Stomach smooth muscle (tissue), 2 donors: Measurements from ENCODE around the gene PIGM.

ENCODE experiments used
- H3K27ac ChIP-seq: one replicate; pipeline ENCODE4 v1.7.0; 2013; ENCODE audit warnings: mild to moderate bottlenecking, low read length, inconsistent platforms
- H3K27me3 ChIP-seq, 2 donors: one replicate each; pipeline ENCODE4 v1.7.0; 2013; ENCODE audit warnings: low read length in 2 of 2; ENCODE audit not compliant: insufficient read depth in 2 of 2, control insufficient read depth in 1 of 2
- H3K36me3 ChIP-seq, 2 donors: one replicate each; pipeline ENCODE4 v1.7.0; 2013; ENCODE audit warnings: low read length in 2 of 2; ENCODE audit not compliant: control insufficient read depth in 2 of 2, insufficient read depth in 2 of 2
- H3K4me1 ChIP-seq: one replicate; pipeline ENCODE4 v1.7.0; 2013; ENCODE audit warnings: low read length; ENCODE audit not compliant: control insufficient read depth, insufficient read depth
- H3K4me3 ChIP-seq, 2 donors: one replicate each; pipeline ENCODE4 v1.7.0; 2013; ENCODE audit warnings: low read length in 2 of 2
- H3K9ac ChIP-seq, 2 donors: one replicate each; pipeline ENCODE4 v1.7.0; 2013; ENCODE audit warnings: low read length in 2 of 2, mild to moderate bottlenecking in 1 of 2
- H3K9me3 ChIP-seq, 2 donors: one replicate each; pipeline ENCODE4 v1.7.0; 2013; ENCODE audit warnings: low read length in 2 of 2; ENCODE audit not compliant: control insufficient read depth in 2 of 2
- donor health status: healthy.
- donor health status: Pancreatic carcinoma.

PIGM gene

DNA sequence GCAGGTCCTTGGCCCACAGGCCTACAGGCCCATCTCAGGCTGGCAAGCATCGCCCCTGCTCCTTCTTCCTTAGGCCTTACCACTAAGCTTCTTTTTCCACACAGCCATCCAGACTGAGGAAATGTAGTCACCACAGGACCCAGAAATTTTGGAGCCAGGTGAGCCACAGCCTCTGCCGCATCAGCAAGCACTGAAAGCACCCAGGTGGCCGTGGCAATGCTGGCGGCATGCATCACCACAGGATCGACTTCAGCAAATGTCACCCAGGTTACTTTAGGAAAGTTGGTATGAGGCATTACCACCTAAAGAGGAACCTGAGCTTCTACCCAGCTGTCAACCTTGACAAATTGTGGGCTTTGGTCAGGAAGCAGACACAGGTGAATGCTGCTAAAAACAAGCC is 11.6 kb downstream of the PIGM start:
- Histone ChIP-seq H3K36me3 (no peaks in the 10 kb centered on the region), H3K4me3 (no peak overlapping the region), H3K9ac (no peak overlapping the region), H3K27ac (no peak overlapping the region), H3K4me1 (no peaks in the 10 kb centered on the region), H3K9me3 (no peaks in the 10 kb centered on the region), H3K27me3 (no peaks in the 10 kb centered on the region)

DNA sequence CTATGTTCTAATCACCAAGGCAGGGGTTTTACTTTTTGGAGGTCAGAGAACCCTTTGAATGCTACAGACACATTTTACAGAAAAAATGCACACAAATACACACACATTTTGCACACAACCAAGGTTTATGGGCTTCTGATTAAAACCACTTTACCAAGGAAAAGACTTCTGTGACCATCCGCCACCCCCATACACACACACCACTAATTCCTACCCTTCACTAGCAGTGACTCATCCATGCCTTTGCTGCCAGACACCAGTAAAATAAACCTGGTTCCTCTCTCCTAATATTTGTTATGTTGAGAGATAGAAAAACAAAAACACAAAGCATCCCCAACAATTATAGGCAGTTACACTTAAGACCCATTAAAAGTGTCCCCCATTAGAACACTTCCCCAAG is 12.9 kb downstream of the PIGM start:
- H3K9me3 ChIP-seq = no peaks in the 10 kb centered on the region
- H3K4me3 ChIP-seq = no peak overlapping the region
- no peak overlapping the region for H3K27ac ChIP-seq
- H3K27me3 ChIP-seq = no peaks in the 10 kb centered on the region
- no peaks in the 10 kb centered on the region for H3K36me3 ChIP-seq
- no peaks in the 10 kb centered on the region for H3K4me1 ChIP-seq
- H3K9ac ChIP-seq = no peak overlapping the region

DNA sequence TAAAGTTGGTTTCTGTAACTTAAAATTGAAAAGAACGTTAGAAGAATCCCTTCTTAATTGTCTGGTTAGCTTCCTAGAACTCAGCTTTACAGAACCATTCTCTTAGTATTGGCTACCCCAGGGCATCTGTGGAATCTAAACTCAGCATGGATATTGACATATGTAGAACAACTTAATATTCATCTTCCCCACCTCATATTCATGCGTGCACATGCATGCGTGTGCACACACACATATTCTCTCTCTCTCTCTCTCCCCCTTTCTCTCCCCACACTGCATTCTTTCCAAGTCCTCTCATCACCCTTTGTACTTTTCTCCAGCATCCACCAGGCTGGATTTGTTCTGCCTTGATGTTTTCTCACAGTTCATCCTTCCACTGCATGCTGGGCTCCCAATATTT is 13.4 kb downstream of the PIGM start:
- Histone ChIP-seq H3K9ac (no peak overlapping the region), H3K27ac (no peak overlapping the region), H3K4me1 (no peaks in the 10 kb centered on the region), H3K27me3 (no peaks in the 10 kb centered on the region), H3K36me3 (no peaks in the 10 kb centered on the region), H3K9me3 (no peaks in the 10 kb centered on the region), H3K4me3 (no peak overlapping the region)

DNA sequence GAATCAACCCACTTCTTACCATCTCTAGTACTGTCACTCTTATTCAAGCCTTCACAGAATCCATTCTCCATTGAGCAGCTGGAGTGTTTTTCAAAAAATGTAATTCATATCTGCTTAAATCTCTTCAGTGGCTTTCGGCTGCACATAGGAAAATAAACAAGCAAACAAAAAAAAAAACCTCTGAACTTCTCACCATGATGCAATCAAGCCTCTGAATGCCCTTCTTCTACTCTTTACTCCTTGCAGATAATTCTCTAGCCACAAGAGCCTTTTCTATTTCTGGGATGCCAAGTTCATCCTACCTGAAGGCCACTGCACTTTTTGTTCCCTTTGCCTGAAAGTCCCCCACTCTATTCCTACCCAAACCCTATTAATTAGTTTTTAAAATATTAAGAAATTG is 14.2 kb downstream of the PIGM start:
- no peaks in the 10 kb centered on the region for H3K4me1 ChIP-seq
- no peak overlapping the region for H3K27ac ChIP-seq
- H3K9ac ChIP-seq = no peak overlapping the region
- no peaks in the 10 kb centered on the region for H3K9me3 ChIP-seq
- no peaks in the 10 kb centered on the region for H3K27me3 ChIP-seq
- H3K4me3 ChIP-seq = no peak overlapping the region
- no peaks in the 10 kb centered on the region for H3K36me3 ChIP-seq

GRCh38 chr1:160011781-160012180 is 20.0 kb downstream of the PIGM start:
- Histone ChIP-seq H3K27me3 (no peaks in the 10 kb centered on the region), H3K36me3 (no peaks in the 10 kb centered on the region), H3K4me1 (no peaks in the 10 kb centered on the region), H3K27ac (no peak overlapping the region), H3K4me3 (no peak overlapping the region), H3K9ac (no peak overlapping the region), H3K9me3 (no peaks in the 10 kb centered on the region)

DNA sequence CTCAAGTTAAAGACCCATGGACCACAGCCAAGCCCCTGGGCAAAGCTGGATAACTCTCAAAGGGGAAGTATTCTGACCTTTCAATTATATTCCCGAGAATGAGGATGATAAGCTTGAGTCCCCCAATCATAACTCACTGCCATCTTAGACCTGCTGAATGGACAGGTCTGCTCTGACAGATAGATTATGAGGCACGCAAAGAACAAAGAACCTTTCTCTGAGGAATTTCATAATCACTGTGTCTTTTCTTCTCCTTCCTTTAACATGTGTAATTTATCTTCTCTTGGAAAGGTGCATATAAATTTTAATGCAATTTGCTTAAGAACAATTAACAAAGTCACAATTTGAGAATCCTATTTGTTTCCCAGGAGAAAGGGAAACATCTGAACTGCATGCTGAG is 22.0 kb downstream of the PIGM start:
- no peaks in the 10 kb centered on the region for H3K4me1 ChIP-seq
- peaks cover 0 to 3% of the 10 kb centered on the region in 2 donors for H3K27me3 ChIP-seq
- H3K9ac ChIP-seq = no peak overlapping the region
- H3K9me3 ChIP-seq = no peaks in the 10 kb centered on the region
- H3K27ac ChIP-seq = no peak overlapping the region
- no peak overlapping the region for H3K4me3 ChIP-seq
- H3K36me3 ChIP-seq = no peaks in the 10 kb centered on the region

GRCh38 chr1:160009081-160009480 is 22.7 kb downstream of the PIGM start:
- Histone ChIP-seq H3K9me3 (no peaks in the 10 kb centered on the region), H3K36me3 (no peaks in the 10 kb centered on the region), H3K9ac (no peak overlapping the region), H3K4me1 (no peaks in the 10 kb centered on the region), H3K27me3 (peaks cover 0 to 5% of the 10 kb centered on the region in 2 donors), H3K27ac (no peak overlapping the region), H3K4me3 (no peak overlapping the region)

- Histone ChIP-seq H3K4me1 (no peaks in the 10 kb centered on the region), H3K9ac (no peak overlapping the region), H3K27ac (no peak overlapping the region), H3K27me3 (peaks cover 0 to 5% of the 10 kb centered on the region in 2 donors), H3K9me3 (no peaks in the 10 kb centered on the region), H3K4me3 (no peak overlapping the region), H3K36me3 (no peaks in the 10 kb centered on the region)
Observed at GRCh38 chr1:160007577-160008200, 24.1 kb downstream of the PIGM start.

GRCh38 chr1:160006312-160006940 is 25.4 kb downstream of the PIGM start:
- Histone ChIP-seq H3K4me3 (no peak overlapping the region), H3K36me3 (no peaks in the 10 kb centered on the region), H3K9me3 (no peaks in the 10 kb centered on the region), H3K4me1 (no peaks in the 10 kb centered on the region), H3K27ac (no peak overlapping the region), H3K9ac (no peak overlapping the region), H3K27me3 (peaks cover 2 to 5% of the 10 kb centered on the region in 2 donors)

DNA sequence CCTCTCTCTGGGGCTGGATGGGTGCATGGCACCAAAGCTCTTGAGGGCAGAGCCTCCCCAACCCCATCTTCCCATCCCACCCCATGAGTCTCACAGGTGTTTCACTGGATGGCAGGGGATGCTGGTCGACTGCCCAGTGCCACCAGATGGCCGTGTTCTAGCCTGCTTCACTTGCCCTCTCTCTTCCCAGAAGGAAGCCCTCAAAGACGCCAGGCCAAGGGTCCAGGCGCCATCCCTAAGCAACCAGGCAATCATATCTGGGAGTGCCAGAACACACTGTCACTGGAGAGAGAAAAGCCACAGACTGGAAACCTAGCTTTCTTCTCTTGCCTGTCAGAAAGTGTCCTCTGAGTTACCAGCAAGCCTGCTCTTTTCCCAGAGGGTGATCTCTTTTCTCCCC is 26.7 kb downstream of the PIGM start:
- no peaks in the 10 kb centered on the region for H3K36me3 ChIP-seq
- no peaks in the 10 kb centered on the region for H3K9me3 ChIP-seq
- H3K9ac ChIP-seq = no peak overlapping the region
- no peak overlapping the region for H3K4me3 ChIP-seq
- peaks cover 2 to 5% of the 10 kb centered on the region in 2 donors for H3K27me3 ChIP-seq
- no peaks in the 10 kb centered on the region for H3K4me1 ChIP-seq
- H3K27ac ChIP-seq = no peak overlapping the region

GRCh38 chr1:160004425-160004824 is 27.4 kb downstream of the PIGM start:
- H3K9me3 ChIP-seq = no peaks in the 10 kb centered on the region
- no peak overlapping the region for H3K9ac ChIP-seq
- peaks cover 2 to 5% of the 10 kb centered on the region in 2 donors for H3K27me3 ChIP-seq
- H3K36me3 ChIP-seq = no peaks in the 10 kb centered on the region
- H3K4me1 ChIP-seq = no peaks in the 10 kb centered on the region
- no peak overlapping the region for H3K4me3 ChIP-seq
- H3K27ac ChIP-seq = no peak overlapping the region
